Activated T-helper 2 cell treated with anti-CD3 and anti-CD28 coated beads, Interferon-gamma antibody, Interleukin-2, Interleukin-4, amounts not matched to agents 10 μg/mL and 5 μg/mL and 100 μg/mL, durations not matched to agents 14 hours and 24 hours and 36 hours (primary cell): ENCODE data around the gene OR6C6. TPM values are rescaled to one million over a fixed set of nuclear protein-coding genes. Genes with fewer than 3 reads are reported as not detected.

Experiments
- total RNA-seq: library from RNA; stranded (reverse); gene quantifications from 2 replicates; pipeline ENCODE4 v1.2.3, GENCODE V29; 2022

Gene OR6C6
- total RNA-seq, 1 donor from 2014 or later, result not detected

Other genes with a start within 250 kb of the OR6C6 start
- gene OR9K2, start 170.2 kb downstream of the OR6C6 start, total RNA-seq, result not detected in 2 replicates
- gene OR10A7, start 75.5 kb downstream of the OR6C6 start, total RNA-seq, result not detected in 2 replicates
- not detected in 2 replicates for gene OR6C74, start 52.0 kb downstream of the OR6C6 start, total RNA-seq
- gene OR6C1, start 17.8 kb upstream of the OR6C6 start, total RNA-seq, result not detected in 2 replicates
- not detected in 2 replicates for gene OR6C3, start 34.2 kb upstream of the OR6C6 start, total RNA-seq
- not detected in 2 replicates for gene OR6C75, start 66.4 kb upstream of the OR6C6 start, total RNA-seq
- not detected in 2 replicates for gene OR6C65, start 104.0 kb upstream of the OR6C6 start, total RNA-seq
- not detected in 2 replicates for gene OR6C76, start 129.7 kb upstream of the OR6C6 start, total RNA-seq
- gene OR6C2, start 147.5 kb upstream of the OR6C6 start, total RNA-seq, result not detected in 2 replicates
- 0.32 TPM in 1 of 2 replicates, not detected in the other for gene OR6C70, start 173.6 kb upstream of the OR6C6 start, total RNA-seq
- not detected in 2 replicates for gene OR6C68, start 195.8 kb upstream of the OR6C6 start, total RNA-seq